Caco-2 (cell line): ENCODE measurements around the gene CLSTN1. TPM values are rescaled to one million over a fixed set of nuclear protein-coding genes. Genes with fewer than 3 reads are reported as not detected.

Source experiments
- BruUV-seq: library from RNA; stranded (reverse); fragments of 400-500 nt; replicated peaks from 2 replicates; lab custom pipeline; 2021; lab: Mats Ljungman, UMichigan
- CTCF ChIA-PET: fragments of 300-600 bp; sonication (Branson Sonifier 250); formaldehyde crosslinking; loops from one replicate; lab custom pipeline; 2022; ENCODE audit warnings: antibody characterized with exemption; lab: Charles Lee
- POLR2A ChIA-PET: fragments of 300-600 bp; sonication (Branson Sonifier 250); formaldehyde crosslinking; loops from one replicate; lab custom pipeline; 2022; ENCODE audit warnings: antibody characterized with exemption; lab: Charles Lee
- DNase-seq, 2 experiments: peaks; one replicate each; pipeline versions ENCODE4 v3.0.0 to v3.0.0-alpha.2; 2020 to 2022
- H3K27me3 ChIP-seq: replicated peaks from 2 replicates; pipeline ENCODE4 v1.6.0; 2011; ENCODE audit warnings: low read length; ENCODE audit not compliant: control insufficient read depth, insufficient read depth
- H3K36me3 ChIP-seq: 2 replicates; pipeline ENCODE4 v1.5.1; 2011; ENCODE audit warnings: low read length; ENCODE audit not compliant: control insufficient read depth, insufficient read depth
- H3K4me1 ChIP-seq: fragments of 250-450 bp; sonication (Bioruptor Pico); 2 replicates; pipeline ENCODE4 v1.5.1; 2020; ENCODE audit warnings: mild to moderate bottlenecking
- H3K4me3 ChIP-seq: 2 replicates; pipeline ENCODE4 v1.5.1; 2011; ENCODE audit warnings: low read depth, mild to moderate bottlenecking, control low read depth, low read length
- H3K9me3 ChIP-seq: fragments of 250-450 bp; sonication (Bioruptor Pico); 2 replicates; pipeline ENCODE4 v1.5.1; 2020; ENCODE audit warnings: mild to moderate bottlenecking, moderate library complexity
- H3K27ac Mint-ChIP-seq: one replicate; pipeline ENCODE4 v1.8.0; 2022; ENCODE audit warnings: mixed read lengths; ENCODE audit not compliant: unreplicated experiment
- H3K27me3 Mint-ChIP-seq: one replicate; pipeline ENCODE4 v1.8.0; 2022; ENCODE audit warnings: mixed read lengths; ENCODE audit not compliant: insufficient read depth, unreplicated experiment
- H3K36me3 Mint-ChIP-seq: one replicate; pipeline ENCODE4 v1.8.0; 2022; ENCODE audit warnings: mild to moderate bottlenecking, mixed read lengths; ENCODE audit not compliant: insufficient read depth, unreplicated experiment
- H3K4me1 Mint-ChIP-seq: one replicate; pipeline ENCODE4 v1.8.0; 2022; ENCODE audit warnings: low read depth, mixed read lengths; ENCODE audit not compliant: unreplicated experiment
- H3K4me3 Mint-ChIP-seq: one replicate; pipeline ENCODE4 v1.8.0; 2022; ENCODE audit warnings: mild to moderate bottlenecking, moderate library complexity, mixed read lengths; ENCODE audit not compliant: unreplicated experiment
- H3K9me3 Mint-ChIP-seq: one replicate; pipeline ENCODE4 v1.8.0; 2022; ENCODE audit warnings: mixed read lengths; ENCODE audit not compliant: unreplicated experiment
- CTCF ChIP-seq, 2 experiments: fragments of 200-600 bp in 1 of 2; IDR thresholded peaks; 1 replicate in 1 of 2; 2 replicates in 1 of 2; pipeline versions ENCODE4 v1.5.1 to v1.8.0; 2011 to 2022; ENCODE audit warnings: antibody characterized with exemption in 1 of 2, control low read depth in 1 of 2, inconsistent platforms in 1 of 2, low read depth in 1 of 2, low read length in 1 of 2, mild to moderate bottlenecking in 1 of 2, moderate library complexity in 1 of 2; ENCODE audit not compliant: insufficient read depth in 1 of 2, severe bottlenecking in 1 of 2, unreplicated experiment in 1 of 2
- intact Hi-C: fragments of 100-400 bp; cut with micrococcal nuclease; formaldehyde crosslinking; loops from one replicate; pipeline ENCODE4 v1.10.0; 2022; ENCODE audit not compliant: unreplicated experiment
- total RNA-seq: library from RNA; stranded (reverse); gene quantifications from 2 replicates; pipeline ENCODE4 v1.2.3, GENCODE V29; 2022

CLSTN1 gene
- total RNA-seq, 1 experiment from 2014 or later = 102 TPM

- Histone ChIP-seq H3K9me3 (no peaks in the 10 kb centered on the region), H3K4me3 (no peak overlapping the region), H3K27me3 (no peaks in the 10 kb centered on the region), H3K36me3 (no peaks in the 10 kb centered on the region), H3K4me1 (no peaks in the 10 kb centered on the region)
- intact Hi-C loops = no loop called here
- POLR2A ChIA-PET = no interaction called here
- Mint-ChIP-seq H3K27ac (no peak overlapping the region), H3K9me3 (no peaks in the 10 kb centered on the region), H3K27me3 (peaks cover 3% of the 10 kb centered on the region), H3K4me1 (no peaks in the 10 kb centered on the region), H3K36me3 (no peaks in the 10 kb centered on the region), H3K4me3 (no peak overlapping the region)
- DNase-seq = no peak
- TF ChIP-seq CTCF (IDR thresholded peaks at IDR 0.05; ENCODE audit: insufficient read depth in 1 of 2, low read depth in 1 of 2, low read length in 1 of 2, severe bottlenecking in 1 of 2, unreplicated experiment in 1 of 2) = no peak
- CTCF ChIA-PET = interaction anchor here (1.0 kb wide), 1 partner anchor 72 kb away, joined by 3 read pairs; no protein-coding TSS in a partner anchor
- no TSS peak for BruUV-seq
These were observed 18.4 kb upstream of the CLSTN1 start for GRCh38 chr1:9842073-9842711.

- CTCF ChIA-PET = interaction anchor here (1.0 kb wide), 1 partner anchor 73 kb away, joined by 3 read pairs; no protein-coding TSS in a partner anchor
- POLR2A ChIA-PET = no interaction called here
- Mint-ChIP-seq H3K27me3 (peaks cover 3% of the 10 kb centered on the region), H3K36me3 (no peaks in the 10 kb centered on the region), H3K4me3 (no peak overlapping the region), H3K9me3 (no peaks in the 10 kb centered on the region), H3K4me1 (no peaks in the 10 kb centered on the region), H3K27ac (no peak overlapping the region)
- BruUV-seq = no TSS peak
- TF ChIP-seq CTCF (IDR thresholded peaks at IDR 0.05; ENCODE audit: insufficient read depth in 1 of 2, low read depth in 1 of 2, low read length in 1 of 2, severe bottlenecking in 1 of 2, unreplicated experiment in 1 of 2) = no peak
- no peaks in the 10 kb centered on the region for H3K36me3 ChIP-seq
- H3K27me3 ChIP-seq = no peaks in the 10 kb centered on the region
- intact Hi-C loops = no loop called here
- no peaks in the 10 kb centered on the region for H3K9me3 ChIP-seq
- H3K4me1 ChIP-seq = no peaks in the 10 kb centered on the region
- no peak overlapping the region for H3K4me3 ChIP-seq
- no peak for DNase-seq
These were observed 17.7 kb upstream of the CLSTN1 start for GRCh38 chr1:9841460-9841859.

- CTCF ChIA-PET = no interaction called here
- H3K27ac Mint-ChIP-seq = no peak overlapping the region
- H3K36me3 Mint-ChIP-seq = no peaks in the 10 kb centered on the region
- H3K4me1 Mint-ChIP-seq = no peaks in the 10 kb centered on the region
- H3K4me3 Mint-ChIP-seq = no peak overlapping the region
- POLR2A ChIA-PET = no interaction called here
- Histone ChIP-seq H3K4me3 (no peak overlapping the region), H3K36me3 (no peaks in the 10 kb centered on the region), H3K27me3 (no peaks in the 10 kb centered on the region), H3K4me1 (no peaks in the 10 kb centered on the region), H3K9me3 (no peaks in the 10 kb centered on the region)
- H3K27me3 Mint-ChIP-seq = peaks cover 3% of the 10 kb centered on the region
- intact Hi-C loops = no loop called here
- BruUV-seq = no TSS peak
- no peak for TF ChIP-seq CTCF (IDR thresholded peaks at IDR 0.05; ENCODE audit: insufficient read depth in 1 of 2, low read depth in 1 of 2, low read length in 1 of 2, severe bottlenecking in 1 of 2, unreplicated experiment in 1 of 2)
- no peak for DNase-seq
- no peaks in the 10 kb centered on the region for H3K9me3 Mint-ChIP-seq
These were observed 16.4 kb upstream of the CLSTN1 start for GRCh38 chr1:9840176-9840575.
